ENCODE data around the gene ACAN. TPM values are rescaled to one million over a fixed set of nuclear protein-coding genes. Genes with fewer than 3 reads are reported as not detected.

The ACAN gene
- total RNA-seq, 2 donors from 2014 or later = 1.6 TPM; not detected in 1

DNA sequence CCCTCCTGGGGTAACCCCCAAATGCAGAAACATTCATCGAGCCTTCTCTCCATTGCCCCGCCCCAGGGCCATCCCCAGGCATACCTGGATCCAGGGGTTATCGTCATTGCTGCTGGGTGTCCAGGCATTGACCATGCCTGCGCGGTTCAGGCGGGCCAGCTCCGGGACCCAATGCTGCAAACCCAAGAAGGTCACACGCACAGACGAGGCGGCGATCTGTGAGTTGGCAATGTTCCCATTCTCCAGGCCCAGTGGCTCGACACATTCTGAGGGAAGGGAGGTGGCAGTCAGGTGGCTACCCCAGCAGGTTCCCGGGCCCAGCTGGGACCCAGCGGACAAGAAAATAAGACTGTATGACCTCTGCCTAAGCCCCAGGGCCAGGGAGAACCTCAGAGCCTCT is 103.9 kb downstream of the ACAN start:
- Histone ChIP-seq H3K36me3 (replicated peaks in 1 of 2; ENCODE audit: insufficient read depth in 1 of 2, low read depth in 2 of 2) (no peaks in the 10 kb centered on the region), H3K9me3 (no peaks in the 10 kb centered on the region), H3K27me3 (no peaks in the 10 kb centered on the region), H3K27ac (no peak overlapping the region), H3K4me1 (peaks cover 7% of the 10 kb centered on the region), H3K4me3 (no peak overlapping the region)
- 76 to 81% methylated on average over 9 to 14 of the region's 14 CpGs for WGBS, 2 donors
- no peak for DNase-seq
- no peak for ATAC-seq
- TF ChIP-seq, protein P1, sequence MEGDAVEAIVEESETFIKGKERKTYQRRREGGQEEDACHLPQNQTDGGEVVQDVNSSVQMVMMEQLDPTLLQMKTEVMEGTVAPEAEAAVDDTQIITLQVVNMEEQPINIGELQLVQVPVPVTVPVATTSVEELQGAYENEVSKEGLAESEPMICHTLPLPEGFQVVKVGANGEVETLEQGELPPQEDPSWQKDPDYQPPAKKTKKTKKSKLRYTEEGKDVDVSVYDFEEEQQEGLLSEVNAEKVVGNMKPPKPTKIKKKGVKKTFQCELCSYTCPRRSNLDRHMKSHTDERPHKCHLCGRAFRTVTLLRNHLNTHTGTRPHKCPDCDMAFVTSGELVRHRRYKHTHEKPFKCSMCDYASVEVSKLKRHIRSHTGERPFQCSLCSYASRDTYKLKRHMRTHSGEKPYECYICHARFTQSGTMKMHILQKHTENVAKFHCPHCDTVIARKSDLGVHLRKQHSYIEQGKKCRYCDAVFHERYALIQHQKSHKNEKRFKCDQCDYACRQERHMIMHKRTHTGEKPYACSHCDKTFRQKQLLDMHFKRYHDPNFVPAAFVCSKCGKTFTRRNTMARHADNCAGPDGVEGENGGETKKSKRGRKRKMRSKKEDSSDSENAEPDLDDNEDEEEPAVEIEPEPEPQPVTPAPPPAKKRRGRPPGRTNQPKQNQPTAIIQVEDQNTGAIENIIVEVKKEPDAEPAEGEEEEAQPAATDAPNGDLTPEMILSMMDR (IDR thresholded peaks at IDR 0.05) = no peak
- no peak for TF ChIP-seq POLR2A (IDR thresholded peaks at IDR 0.05)
- intact Hi-C loops (cut with DNase I) = loop anchor here (10.0 kb wide), 2 partner anchors 108 to 268 kb away; no protein-coding TSS in a partner anchor

DNA sequence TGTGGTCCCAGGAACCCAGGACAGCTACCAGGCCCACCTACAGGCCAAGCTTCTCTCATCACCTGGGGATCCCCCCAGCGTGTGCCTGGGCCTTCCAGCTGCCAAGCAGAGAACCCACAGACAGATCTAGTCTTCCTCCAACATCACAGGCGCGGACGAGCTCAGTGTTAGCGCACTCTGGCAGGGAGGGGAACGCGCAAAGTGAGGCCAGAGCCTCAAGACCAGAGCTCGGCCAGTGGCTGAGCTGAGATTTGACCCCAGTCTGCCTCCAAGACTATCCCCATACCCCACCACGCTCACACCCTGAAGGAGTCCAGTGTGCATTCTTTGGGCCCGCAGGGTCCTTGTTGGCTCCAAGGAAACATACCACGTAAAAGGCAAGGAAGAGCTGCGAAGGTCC is 104.9 kb downstream of the ACAN start:
- DNase-seq = no peak
- no peak for ATAC-seq
- Histone ChIP-seq H3K4me3 (no peak overlapping the region), H3K27me3 (no peaks in the 10 kb centered on the region), H3K9me3 (no peaks in the 10 kb centered on the region), H3K36me3 (replicated peaks in 1 of 2; ENCODE audit: insufficient read depth in 1 of 2, low read depth in 2 of 2) (no peaks in the 10 kb centered on the region), H3K4me1 (peaks cover 15% of the 10 kb centered on the region), H3K27ac (no peak overlapping the region)
- intact Hi-C loops (cut with DNase I) = loop anchor here (10.0 kb wide), 2 partner anchors 107 to 267 kb away; no protein-coding TSS in a partner anchor
- 78 to 88% methylated on average over 11 of the region's 12 CpGs for WGBS, 2 donors
- no peak for TF ChIP-seq POLR2A (IDR thresholded peaks at IDR 0.05)
- TF ChIP-seq, protein P1 (IDR thresholded peaks at IDR 0.05) = no peak

DNA sequence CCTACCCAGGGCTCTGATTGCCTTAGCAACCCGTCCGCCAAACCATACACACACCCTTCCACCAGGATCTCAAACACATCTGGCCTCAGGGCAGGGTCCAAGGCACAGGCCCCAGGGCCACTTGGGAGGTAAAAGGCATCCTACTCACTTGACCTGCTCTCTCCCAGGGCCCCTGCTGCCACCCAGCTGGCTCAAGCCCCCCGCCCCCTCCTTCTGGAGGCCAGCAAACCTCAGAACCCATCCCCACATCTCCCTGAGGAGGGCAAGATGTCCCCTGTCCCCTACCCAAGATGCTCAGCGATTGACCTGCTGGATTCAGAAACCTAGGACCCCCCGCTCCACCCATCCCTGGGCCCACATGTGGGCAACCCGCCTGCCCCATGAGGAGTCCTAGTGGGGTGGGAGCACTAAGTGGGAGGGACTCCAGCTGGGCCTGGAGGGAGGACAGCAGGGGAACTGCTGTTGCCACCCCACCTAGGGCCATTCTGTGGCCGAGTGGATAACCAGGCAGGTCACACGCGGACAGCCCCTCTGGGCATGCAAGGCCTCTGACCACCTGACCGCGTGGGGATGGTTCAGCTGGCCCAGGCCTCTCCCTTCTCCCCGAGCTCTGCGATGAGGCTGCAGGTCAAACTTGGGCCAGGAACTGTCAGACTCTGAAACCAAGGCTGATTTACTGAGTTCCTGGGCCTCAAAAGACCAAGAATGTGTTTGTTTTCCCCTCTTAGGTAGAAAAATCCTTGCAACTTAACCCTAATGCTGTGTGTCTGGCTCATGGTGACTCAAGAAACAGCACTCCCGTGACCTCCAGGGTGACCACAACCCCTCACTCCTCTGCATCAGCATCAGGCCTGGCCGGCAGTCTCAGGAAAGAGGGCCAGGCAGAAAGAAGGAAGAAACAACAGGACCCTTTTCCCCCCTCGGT is 105.7 kb downstream of the ACAN start:
- DNase-seq (no peak), ATAC-seq (no peak)
- H3K36me3 ChIP-seq (replicated peaks in 1 of 2; ENCODE audit: insufficient read depth in 1 of 2, low read depth in 2 of 2) = no peaks in the 10 kb centered on the region
- WGBS, 2 donors = 80 to 82% methylated on average over 8 to 16 of the region's 16 CpGs
- H3K9me3 ChIP-seq = no peaks in the 10 kb centered on the region
- no peaks in the 10 kb centered on the region for H3K27me3 ChIP-seq
- no peak overlapping the region for H3K4me3 ChIP-seq
- no peak overlapping the region for H3K27ac ChIP-seq
- H3K4me1 ChIP-seq = peaks cover 22% of the 10 kb centered on the region
- intact Hi-C loops (cut with DNase I) = loop anchor here (10.0 kb wide), 2 partner anchors 106 to 266 kb away; no protein-coding TSS in a partner anchor
- TF ChIP-seq POLR2A (IDR thresholded peaks at IDR 0.05) = no peak
- TF ChIP-seq, protein P1 (IDR thresholded peaks at IDR 0.05) = no peak

DNA sequence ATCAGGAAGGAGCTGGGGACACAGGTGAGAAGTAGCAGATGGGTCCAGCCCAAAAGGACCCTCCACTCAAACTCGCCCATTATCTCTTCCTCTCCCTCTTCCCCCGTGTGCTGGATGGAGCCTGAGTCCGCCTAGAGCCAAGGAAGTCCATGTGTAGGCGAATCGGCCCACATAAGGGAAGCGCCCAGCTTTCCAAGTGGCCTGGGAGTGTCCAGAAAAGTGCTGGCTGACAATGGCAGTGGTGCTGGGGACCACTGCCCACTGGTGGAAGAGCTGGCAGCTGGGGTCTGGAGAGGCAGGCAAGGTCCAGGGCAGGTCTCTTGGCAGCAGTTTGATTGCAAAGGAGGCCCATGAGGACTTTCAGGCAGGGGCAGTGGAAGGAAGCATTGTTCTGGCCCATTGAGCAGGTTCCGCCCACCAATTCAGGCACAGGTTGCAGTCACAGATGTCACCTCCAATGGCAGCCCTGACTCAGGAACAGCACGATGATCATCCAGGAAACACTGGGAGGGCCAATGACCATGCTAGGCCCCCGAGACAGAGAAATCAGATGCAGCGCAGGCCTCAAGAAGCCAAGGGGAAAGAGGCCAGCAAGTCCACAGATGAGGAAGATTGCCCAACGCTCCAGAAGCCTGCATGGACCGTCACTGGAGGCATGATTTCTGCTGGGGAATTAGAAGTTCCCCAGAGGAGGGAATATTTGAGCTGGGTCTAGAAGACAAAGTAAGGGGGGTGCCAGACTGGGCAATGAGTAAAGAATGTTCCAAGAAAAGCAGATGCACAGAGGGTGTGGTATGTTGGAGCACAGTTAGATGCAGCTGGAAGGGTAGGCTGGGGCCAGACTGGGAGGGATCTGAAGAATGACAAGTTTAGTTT is 107.0 kb downstream of the ACAN start:
- H3K9me3 ChIP-seq = no peaks in the 10 kb centered on the region
- TF ChIP-seq POLR2A (IDR thresholded peaks at IDR 0.05) = no peak
- TF ChIP-seq, protein P1 (IDR thresholded peaks at IDR 0.05) = no peak
- peak in 1 of 4 donors; percentile 22 for DNase-seq
- H3K4me3 ChIP-seq = no peak overlapping the region
- H3K4me1 ChIP-seq = peaks cover 15% of the 10 kb centered on the region
- intact Hi-C loops (cut with DNase I) = loop anchor here (10.0 kb wide), 2 partner anchors 105 to 265 kb away; no protein-coding TSS in a partner anchor
- no peak overlapping the region for H3K27ac ChIP-seq
- H3K27me3 ChIP-seq = no peaks in the 10 kb centered on the region
- WGBS, 2 donors = 78 to 81% methylated on average over 11 to 12 of the region's 12 CpGs
- no peak for ATAC-seq
- no peaks in the 10 kb centered on the region for H3K36me3 ChIP-seq (replicated peaks in 1 of 2; ENCODE audit: insufficient read depth in 1 of 2, low read depth in 2 of 2)
